Measurements from ENCODE around the gene CTSW.
"Not testable (repeated sequence)": the region's sequence is repeated elsewhere in the genome, so short reads cannot be mapped to it uniquely, and the experiment has no call there.

CTSW gene, protein sequence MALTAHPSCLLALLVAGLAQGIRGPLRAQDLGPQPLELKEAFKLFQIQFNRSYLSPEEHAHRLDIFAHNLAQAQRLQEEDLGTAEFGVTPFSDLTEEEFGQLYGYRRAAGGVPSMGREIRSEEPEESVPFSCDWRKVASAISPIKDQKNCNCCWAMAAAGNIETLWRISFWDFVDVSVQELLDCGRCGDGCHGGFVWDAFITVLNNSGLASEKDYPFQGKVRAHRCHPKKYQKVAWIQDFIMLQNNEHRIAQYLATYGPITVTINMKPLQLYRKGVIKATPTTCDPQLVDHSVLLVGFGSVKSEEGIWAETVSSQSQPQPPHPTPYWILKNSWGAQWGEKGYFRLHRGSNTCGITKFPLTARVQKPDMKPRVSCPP

DNA sequence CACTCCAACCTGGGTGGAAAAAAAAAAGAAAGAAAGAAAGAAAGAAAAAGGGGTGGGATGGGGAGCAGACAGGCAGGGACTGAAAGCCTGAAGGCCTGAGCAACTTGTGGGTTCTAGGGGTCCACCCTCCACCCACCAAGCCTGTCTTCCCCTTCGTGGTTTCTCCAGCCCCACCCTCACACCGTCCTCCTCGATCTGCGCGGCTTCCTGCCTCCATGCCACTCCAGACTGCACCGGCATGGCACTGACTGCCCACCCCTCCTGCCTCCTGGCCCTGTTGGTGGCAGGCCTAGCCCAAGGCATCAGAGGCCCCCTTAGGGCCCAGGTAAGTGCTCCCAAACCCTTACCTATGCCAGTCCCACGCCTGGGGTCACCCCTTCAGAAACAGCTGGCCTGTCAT, at the start of gene CTSW:
CTSW (plus strand) TSS at position 221 of the 400 bp plus-strand sequence; CDS start at position 239, 18 bp downstream.
- no peak for DNase-seq

DNA sequence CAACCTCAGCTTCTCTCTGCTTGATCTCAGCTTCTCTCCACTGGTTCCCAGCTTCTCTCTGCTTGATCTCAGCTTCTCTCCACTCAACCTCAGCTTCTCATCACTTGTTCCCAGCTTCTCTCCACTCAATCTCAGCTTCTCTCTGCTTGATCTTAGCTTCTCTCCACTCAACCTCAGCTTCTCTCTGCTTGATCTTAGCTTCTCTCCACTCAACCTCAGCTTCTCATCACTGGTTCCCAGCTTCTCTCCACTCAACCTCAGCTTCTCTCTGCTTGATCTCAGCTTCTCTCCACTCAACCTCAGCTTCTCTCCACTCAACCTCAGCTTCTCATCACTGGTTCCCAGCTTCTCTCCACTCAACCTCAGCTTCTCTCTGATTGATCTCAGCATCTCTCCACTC, 47.4 kb upstream of the CTSW start:
- DNase-seq = not testable (repeated sequence)

DNA sequence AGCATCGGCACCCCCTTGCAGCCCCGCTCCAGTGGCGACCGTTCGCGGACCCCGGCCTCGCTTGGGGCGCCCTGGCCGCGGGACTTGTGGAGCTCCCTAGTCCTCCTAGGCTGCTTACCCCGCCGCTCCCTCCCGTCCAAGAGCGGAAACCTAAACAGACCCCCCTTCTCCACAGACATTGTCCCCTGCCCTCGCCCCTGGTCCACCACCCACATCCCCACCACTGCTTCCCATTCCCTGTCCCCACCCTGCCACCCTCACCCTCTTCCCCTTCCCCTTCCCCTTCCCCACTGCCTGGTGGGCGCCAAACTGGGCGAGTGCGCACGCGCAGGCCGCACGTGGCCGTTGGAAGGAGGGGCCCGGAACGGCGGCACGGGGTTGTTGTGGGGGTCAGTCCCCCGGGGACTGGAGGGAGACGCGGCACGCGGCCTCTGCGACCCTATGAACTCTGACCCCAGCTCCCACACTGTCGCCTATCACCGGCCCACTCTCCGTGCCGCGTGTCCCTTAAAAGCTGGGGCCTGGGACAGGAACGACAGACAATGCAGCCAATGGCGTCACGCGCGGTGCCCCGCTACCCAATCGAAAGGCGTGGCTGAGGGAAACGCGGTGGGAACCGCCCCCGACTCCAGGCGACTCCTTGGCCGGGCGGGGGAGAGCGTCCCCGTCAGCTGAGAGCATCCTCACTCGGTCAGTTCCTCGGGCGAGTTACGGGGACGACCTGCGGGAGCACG, 46.2 kb upstream of the CTSW start, which contains the start of gene SNX32:
SNX32 (plus strand) TSS at position 667 of the 734 bp plus-strand sequence. CDS start 103 bp downstream, outside the sequence.
- peak; percentile 95 for DNase-seq

DNA sequence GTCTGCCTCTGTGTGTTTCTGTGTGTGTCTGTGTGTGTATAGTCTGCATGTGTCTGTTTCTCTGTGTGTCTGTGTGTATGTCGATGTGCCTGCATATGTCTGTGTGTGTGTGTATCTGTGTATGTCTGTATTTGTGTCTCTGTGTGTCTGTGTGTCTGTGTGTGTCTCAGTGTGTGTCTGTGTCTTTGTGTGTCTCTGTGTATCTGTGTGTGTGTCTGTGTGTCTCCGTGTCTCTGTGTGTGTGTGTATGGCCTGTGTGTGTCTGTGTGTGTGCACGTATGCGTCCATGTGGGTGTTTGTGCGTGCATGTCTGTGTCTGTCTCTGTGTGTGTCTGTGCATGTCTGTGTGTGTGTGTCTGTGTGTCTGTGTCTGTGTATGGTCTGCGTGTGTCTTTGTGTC, 45.4 kb upstream of the CTSW start:
- no peak for DNase-seq

DNA sequence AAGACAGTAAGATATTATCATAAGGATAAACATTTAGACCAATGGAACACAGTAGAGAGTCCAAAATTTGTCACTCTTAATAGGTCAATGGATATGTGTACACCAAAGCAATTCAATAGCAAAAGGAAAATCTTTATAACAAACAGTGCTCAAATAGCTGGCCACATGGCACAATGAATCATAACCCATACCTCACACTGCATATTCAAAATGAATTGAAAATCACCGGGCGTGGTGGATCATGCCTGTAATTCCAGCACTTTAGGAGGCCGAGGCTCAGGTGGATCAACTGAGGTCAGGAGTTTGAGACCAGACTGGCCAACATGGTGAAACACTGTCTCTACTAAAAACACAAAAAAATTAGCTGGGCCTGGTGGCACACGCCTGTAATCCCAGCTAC, 37.5 kb upstream of the CTSW start:
- DNase-seq = no peak

DNA sequence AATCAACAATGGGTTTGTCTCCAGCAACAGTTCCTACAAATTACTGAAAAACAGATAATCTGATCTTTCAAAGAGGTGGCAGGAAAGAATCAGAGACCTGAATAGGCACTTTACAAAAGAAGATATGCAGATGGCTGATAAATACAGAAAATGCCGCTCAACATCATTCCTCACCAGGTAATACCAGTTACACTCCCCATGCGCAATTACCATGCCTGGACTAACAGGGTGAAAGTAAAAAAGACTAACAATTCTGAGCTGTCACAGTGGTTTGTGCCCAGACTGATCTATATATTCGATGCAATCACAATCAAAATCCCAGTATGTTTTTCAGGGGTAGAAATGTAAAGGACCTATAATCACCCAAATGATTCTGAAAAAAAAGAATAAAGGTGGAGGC, 35.8 kb upstream of the CTSW start:
- DNase-seq = no peak

DNA sequence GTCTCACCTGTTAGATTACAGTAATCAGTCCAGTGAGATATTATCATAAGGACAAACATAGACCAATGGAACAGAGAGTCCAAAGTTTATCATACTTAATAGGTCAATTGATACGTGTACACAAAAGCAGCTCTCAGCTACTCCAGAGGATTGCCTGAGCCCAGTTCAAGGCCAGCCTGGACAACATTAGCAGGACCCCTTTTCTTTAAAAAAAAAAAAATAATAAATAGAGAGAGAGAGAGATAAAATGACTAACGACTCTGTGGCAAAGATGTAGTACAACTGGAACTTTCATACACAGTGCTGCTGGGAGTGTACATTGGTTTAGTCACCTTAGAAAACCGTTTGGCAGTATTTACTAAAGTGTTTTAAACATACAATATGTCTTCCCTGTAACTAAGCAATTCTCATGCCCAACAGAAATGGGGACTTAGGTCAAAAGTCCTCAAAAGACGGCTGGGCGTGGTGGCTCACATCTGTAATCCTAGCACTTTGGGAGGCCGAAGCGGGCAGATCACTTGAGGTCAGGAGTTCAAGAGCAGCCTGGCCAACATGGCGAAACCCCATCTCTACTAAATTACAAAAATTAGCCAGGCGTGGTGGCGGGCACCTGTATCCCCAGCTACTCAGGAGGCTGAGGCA, 35.3 kb upstream of the CTSW start:
- no peak for DNase-seq

DNA sequence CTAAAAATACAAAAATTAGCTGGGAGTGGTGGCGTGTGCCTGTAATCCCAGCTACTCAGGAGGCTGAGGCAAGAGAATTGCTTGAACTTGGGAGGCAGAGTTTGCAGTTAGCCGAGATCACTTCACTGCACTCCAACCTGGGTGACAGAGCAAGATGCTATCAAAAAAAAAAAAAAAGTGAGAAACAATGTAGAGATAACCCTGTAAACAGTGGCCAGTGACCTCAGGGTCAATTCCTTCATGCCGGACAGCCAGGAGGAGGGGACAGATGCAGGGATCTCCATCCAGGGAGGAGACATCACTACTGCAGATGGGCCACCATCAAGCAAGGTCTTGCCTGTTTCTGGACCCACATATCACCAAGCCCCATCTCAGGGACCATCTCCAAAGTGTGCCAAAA, 31.9 kb upstream of the CTSW start:
- DNase-seq = no peak

DNA sequence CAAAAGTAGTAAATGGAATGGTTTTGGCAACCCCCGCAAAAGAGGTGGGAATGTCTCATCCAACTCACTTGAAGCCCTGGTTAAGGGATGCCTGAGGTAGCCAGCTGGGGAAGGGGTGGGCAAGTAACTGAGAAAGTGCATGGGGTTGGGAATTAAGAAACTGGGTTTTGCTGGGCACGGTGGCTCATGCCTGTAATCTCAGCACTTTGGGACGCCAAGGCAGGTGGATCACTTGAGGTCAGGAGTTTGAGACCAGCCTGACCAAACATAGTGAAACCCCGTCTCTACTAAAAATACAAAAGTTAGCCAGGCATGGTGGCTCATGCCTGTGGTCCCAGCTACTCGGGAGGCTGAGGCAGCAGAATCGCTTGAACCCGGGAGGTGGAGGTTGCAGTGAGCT, 30.9 kb upstream of the CTSW start:
- not testable (repeated sequence) for DNase-seq

DNA sequence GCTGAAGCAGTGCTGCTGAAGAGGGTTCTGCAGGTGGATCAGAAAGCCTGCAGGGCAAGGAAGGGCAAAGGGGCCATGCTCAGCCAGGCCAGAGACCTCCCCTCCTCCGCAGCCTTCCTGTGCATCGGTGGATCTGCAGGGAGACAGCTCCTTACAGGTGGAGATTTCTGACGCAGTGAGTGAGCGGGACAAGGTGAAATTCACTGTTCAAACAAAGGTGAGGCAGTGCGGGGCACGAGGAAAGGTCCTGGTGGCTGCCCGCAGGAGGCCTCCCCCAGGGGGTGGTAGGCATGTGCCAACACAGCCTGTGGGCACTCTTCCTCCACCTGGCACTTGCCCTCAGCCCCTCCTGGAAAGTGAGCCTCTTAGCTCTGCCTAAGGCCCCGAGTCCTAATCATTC, 30.3 kb upstream of the CTSW start:
- no peak for DNase-seq

DNA sequence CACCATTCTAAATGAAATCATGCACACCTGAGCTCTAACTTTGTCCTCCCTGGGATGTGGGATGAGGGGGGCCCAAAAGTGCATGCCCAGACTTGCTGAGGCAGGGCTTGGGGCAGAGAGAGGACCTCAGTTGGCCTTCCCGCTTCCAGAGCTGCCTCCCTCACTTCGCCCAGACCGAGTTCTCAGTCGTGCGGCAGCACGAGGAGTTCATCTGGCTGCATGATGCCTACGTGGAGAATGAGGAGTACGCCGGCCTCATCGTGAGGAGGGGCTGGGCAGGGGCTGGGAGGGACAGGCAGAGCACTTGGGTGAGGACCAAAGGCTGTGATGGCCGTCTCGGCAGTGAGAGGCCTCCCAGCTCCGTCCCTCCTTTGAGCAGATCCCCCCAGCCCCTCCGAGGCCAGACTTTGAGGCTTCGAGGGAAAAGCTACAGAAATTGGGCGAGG, 29.8 kb upstream of the CTSW start:
- DNase-seq = no peak

DNA sequence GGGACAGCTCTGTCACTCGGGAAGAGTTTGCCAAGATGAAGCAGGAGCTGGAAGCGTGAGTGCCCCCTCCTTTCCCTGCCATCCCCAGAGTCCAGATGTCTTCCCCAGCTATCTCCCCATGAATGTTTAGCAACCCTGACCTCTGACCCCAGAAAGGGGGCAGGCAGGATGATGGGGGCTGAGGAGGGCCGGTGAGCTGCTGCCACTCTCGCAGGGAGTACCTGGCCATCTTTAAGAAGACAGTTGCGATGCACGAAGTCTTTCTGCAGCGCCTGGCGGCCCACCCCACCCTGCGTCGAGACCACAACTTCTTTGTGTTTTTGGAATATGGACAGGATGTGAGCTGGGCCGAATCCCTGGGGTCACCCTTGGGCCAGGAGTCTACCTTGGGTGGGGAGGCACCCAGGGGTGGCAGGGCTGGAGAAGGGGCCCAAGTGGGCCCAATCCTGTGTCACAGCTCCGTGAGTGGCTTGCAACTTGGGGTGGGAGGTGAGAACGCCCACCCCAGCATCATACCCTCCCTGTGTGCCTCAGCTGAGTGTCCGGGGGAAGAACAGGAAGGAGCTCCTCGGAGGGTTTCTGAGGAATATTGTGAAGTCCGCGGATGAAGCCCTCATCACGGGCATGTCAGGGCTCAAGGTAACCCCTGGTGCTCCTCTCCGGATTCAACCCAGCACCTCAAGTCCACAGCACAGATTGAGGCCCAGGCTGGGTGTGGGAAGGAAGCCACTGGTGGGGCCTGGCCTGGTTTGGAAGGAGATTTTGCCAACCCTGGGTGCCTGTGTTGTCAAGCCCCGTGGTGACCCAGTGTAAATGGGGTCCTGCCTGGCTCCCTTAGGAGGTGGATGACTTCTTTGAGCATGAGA, 29.2 kb upstream of the CTSW start:
- DNase-seq = no peak

DNA sequence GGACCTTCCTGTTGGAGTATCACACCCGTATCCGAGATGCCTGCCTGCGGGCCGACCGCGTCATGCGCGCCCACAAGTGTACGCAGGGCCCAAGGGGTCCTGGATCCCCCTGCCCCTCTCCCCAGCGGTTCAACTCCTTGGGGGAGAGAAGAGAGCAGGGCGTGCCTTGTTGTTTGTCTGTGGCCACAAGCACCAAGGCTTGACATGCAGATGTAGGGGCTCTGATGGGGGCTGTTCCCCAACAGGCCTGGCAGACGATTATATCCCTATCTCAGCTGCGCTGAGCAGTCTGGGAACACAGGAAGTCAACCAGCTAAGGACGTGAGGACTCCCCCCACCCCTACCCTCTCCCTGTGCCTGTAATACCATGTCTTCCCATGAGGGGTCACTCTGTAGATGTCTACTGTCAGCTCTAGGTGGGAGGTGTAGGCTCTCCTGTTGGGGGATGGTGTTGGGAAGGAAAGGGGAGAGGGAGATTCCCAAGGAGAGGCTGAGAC, 28.5 kb upstream of the CTSW start:
- no peak for DNase-seq

DNA sequence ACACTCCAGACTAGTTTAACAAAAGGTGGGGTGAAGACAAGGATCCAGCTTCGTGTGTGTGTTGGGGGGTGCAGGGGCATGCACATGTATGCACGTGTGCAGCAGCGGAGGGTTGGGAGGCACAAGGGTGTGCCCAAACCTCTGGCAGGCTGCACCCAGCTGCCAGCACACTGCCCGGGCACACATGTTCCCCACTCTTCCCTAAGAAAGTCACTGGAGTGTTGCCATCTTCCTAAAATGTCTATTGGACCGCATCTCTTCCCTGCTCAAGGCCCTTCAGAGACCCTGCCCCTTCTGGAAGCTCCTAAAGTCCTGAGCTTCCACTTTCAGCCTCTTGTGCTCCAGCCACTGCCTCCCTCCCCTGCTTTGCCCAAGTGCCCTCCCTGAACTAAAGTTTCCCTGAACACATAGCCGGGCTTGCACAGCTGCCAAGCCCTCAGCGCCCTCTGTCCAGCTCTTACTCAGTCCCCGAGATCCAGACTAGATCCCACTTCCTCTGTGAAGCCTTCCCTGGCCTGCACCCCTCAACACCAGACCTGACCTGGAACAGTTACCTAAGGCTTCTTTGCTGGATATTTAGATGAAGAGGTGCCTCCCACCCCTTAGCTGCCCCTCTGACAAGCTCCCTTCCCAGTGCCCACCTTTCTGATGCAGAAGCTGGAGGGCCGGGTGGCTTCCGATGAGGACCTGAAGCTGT, 27.7 kb upstream of the CTSW start:
- DNase-seq = no peak

DNA sequence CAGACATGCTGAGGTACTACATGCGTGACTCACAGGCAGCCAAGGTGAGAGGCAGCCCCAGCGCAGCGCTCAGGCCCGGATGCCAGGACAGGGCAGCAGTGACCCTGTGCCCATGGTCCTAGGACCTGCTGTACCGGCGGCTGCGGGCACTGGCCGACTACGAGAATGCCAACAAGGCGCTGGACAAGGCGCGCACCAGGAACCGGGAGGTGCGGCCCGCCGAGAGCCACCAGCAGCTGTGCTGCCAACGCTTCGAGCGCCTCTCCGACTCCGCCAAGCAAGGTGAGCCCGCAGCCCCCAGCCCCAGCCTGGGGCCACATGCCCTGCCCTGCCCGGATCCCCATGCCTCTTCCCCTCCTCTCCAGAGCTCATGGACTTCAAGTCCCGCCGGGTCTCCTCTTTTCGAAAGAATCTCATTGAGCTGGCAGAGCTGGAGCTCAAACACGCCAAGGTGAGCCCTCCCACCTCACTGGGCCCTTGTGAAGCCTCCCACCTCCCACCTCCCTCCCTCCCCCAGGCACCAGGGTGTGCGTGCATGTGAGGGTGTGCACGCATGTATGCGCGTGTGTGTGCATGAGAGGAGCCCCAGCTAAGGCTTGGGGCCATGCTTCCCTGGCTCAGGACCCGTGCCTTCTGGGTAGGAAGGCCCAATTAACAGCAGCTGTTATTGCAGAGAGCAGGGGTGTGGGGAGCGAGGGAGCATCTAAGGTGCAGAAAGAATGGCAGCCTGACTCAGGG, 27.0 kb upstream of the CTSW start:
- DNase-seq = no peak

DNA sequence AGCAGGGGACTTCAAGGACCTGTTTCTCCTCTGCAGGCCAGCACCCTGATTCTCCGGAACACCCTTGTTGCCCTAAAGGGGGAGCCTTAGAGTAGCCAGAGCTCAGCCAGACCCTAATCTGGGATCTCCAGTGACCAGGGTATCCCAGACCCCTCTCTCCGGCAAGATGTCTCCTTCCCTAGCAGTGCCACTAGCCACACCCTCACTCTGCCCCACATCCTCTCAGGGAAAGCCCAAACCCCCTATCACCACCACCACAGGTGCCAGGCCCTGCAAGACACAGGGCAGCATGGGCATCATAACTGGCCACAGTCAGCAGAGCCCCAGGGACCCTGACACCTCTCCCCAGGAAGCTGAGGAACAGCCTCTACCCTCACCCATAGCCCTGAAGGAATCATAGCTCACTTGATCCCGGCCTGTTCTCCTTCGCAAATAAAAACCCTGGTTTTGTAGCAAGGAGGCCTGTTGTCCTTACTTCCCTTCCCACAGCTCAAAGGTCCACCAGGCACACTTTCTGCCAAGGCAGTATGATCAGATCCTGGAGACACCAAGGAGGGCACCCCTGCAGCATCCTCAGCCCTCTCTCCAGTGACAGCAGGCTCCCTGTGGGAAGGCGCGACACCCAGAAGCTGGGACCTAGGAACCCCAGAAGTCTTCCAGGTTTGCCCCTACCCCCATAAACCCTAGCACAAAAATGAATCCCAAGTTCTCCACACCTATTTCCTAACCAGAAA, 26.2 kb upstream of the CTSW start:
- DNase-seq = no peak

DNA sequence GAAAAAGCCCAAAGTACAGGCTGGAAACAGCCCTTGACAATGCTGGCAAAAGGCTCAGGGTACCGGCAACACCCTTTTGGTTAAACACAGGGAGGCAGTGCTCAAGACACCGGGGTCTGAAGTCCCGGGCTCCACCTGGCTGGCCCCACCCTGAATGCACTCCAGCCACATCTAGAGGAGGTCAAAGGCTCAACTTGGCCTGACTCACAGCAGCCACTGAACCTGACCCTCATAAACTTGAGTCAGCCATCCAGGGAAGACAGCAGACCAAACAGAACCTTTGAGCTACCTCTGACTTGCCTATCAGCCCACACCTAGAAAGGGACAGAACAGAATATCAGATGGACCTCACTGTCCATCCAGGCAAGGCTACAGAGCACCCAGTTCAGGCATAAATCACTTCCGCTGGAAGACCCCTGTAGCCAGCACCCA, 25.5 kb upstream of the CTSW start:
- DNase-seq = no peak

DNA sequence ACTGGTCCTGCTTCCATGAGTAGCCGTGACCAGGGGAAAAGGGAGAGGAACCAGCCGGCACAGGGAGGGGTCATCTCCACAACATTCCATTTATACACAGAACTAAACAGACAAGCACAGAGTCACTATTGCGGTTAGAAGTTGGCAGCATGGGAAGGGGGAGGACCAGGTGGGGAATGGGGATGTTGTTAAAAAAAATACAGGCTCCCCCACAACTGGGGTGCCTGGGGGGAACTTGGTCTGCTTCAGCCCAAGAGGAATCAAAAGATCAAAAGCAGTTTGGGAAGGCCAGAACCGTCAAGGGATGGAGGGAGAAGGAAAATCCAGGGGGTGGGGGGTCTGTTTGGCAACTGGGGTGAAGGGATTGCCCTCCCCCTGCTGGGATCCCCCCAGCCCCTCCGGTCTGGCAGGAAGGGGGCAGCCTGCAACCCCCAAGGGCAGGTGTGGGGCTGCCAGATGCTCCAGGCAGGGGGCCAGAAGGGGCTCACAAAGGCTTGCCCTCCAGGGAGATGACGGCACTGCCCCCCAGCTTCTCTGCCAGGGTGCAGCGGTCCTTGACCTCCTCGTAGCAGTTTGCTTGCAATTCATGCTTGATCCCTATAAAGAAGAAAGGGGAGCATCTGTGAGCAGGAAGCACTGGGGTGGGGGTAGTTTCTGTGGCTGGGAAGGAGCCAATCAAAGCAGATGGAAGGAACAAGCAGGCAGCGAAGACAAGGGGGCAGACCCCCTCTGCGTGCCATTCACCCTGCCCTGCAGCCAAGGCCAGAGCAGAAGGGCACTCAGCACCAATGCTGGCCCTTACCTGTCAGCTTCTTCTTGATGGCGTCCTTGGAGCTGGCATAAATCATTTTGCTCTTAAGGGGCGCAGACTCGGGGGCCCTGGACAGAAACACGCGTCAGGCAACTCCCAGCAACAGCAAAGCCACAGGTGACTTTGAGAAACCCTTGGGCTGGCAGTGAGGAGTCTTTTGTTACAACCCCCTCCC, 24.5 kb upstream of the CTSW start:
- no peak for DNase-seq

DNA sequence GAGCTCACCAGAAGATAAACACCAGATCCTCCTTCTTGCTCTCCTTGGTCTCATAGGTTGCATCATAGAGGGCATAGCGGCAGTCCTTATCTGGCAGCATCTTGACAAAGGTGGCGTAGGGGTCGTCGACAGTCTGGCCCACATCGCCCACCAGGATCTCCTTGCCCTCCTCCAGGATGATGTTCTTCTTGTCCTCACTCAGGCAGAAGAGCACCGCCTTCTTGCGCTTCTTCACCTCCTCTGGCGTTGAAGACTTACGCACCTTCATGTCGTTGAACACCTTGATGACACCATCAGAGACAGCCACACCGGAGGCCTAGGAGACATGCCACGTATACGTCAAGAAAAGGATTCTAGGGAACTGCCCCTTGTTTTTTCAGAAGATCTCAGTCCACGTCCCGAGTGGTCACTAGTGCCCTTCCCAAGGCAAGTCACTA, 23.7 kb upstream of the CTSW start:
- DNase-seq = no peak
